Measurements from ENCODE around the gene RNU1-1. TPM values are rescaled to one million over a fixed set of nuclear protein-coding genes. Genes with fewer than 3 reads are reported as not detected.
A peak's percentile ranks its signal among the peaks of the same experiment; 100 is the strongest.
"Not testable (repeated sequence)": the region's sequence is repeated elsewhere in the genome, so short reads cannot be mapped to it uniquely, and the experiment has no call there.

RNU1-1 gene
- total and polyA plus RNA-seq, 2 of the 8 experiments (the other 6 are each of a cell fraction or from before 2014, with no cell fraction given): 145 to 1,303 TPM

DNA sequence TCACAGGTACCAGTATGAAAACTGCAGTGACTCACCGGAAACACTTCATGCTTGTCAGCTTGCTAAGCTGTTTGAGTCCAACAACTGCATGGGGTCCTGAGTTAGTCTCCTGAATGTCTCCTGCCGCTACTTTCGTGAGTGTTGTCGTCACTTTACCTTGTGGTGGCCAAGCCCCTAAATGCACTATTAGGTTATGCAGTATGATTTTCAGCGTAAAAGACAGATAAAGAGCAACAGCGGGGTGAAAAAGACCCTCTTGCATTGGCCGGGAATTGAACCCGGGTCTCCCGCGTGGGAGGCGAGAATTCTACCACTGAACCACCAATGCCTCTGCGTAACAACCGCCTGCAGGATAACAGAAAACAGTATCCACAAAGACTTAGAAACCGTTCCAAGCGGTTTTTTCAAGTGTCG lies 31.6 kb upstream of the RNU1-1 start:
- H3K23me2 ChIP-seq (ENCODE audit: low read depth, low read length); H3K23ac ChIP-seq (ENCODE audit: insufficient read length); H3K14ac ChIP-seq (ENCODE audit: insufficient read length); H2BK20ac ChIP-seq (ENCODE audit: low read length); FAIRE-seq; H4K20me1 ChIP-seq (replicated peaks in 1 of 2; ENCODE audit: control insufficient read depth in 1 of 2, insufficient read depth in 2 of 2, low read length in 2 of 2); H4K8ac ChIP-seq (ENCODE audit: extremely low read depth, insufficient read depth, low read length); H3K4me1 ChIP-seq (replicated peaks in 1 of 4; ENCODE audit: control insufficient read depth in 3 of 4, insufficient read depth in 4 of 4, low read length in 3 of 4); H2BK15ac ChIP-seq (ENCODE audit: low read length); POLR2A ChIA-PET (ENCODE audit: partially characterized antibody); H3K18ac ChIP-seq (ENCODE audit: extremely low read depth, low read length); CTCF ChIA-PET (ENCODE audit: partially characterized antibody); H4K91ac ChIP-seq (replicated peaks; ENCODE audit: insufficient read length, low read length); H3K27me3 ChIP-seq (replicated peaks in 1 of 4; ENCODE audit: control insufficient read depth in 3 of 4, extremely low read depth in 1 of 4, insufficient read depth in 3 of 4, low read length in 3 of 4); H3K27ac ChIP-seq (ENCODE audit: low read depth, low read length); H3K9me3 ChIP-seq (ENCODE audit: insufficient read depth in 2 of 2, low read depth in 1 of 2, low read length in 1 of 2); H2AK5ac ChIP-seq (ENCODE audit: low read depth, low read length); H2AFZ ChIP-seq (ENCODE audit: low read length); H4K5ac ChIP-seq (ENCODE audit: insufficient read length, low read depth, low read length); H3K79me2 ChIP-seq (ENCODE audit: control insufficient read depth in 1 of 2, insufficient read depth in 2 of 2, low read length in 2 of 2); H3K79me1 ChIP-seq (ENCODE audit: low read depth, low read length); H2BK12ac ChIP-seq (ENCODE audit: low read depth, low read length); H3K56ac ChIP-seq (replicated peaks; ENCODE audit: insufficient read length, low read depth, low read length); H2BK120ac ChIP-seq (replicated peaks; ENCODE audit: low read depth, low read length); H3K9ac ChIP-seq (replicated peaks in 1 of 4; ENCODE audit: extremely low read depth in 1 of 4, low read depth in 3 of 4, low read length in 3 of 4); H2BK5ac ChIP-seq (ENCODE audit: low read depth, low read length); H3K4ac ChIP-seq (replicated peaks; ENCODE audit: insufficient read length, low read depth, low read length); H3K36me3 ChIP-seq (ENCODE audit: control insufficient read depth in 2 of 4, insufficient read depth in 4 of 4, low read length in 3 of 4): not testable (repeated sequence)
- 8% methylated on average over 11 of the region's 16 CpGs; no CpG with 5 or more reads in 1 of the 2 experiments for WGBS, 2 experiments (ENCODE audit: extremely low coverage in 1 of 2, insufficient coverage in 1 of 2, insufficient read length in 1 of 2, insufficient replicate concordance in 2 of 2, low coverage in 1 of 2, low lambda C conversion rate in 2 of 2, missing lambda C conversion rate in 1 of 2)
- peak; percentile 29 to 93 for DNase-seq (ENCODE audit: low read depth in 1 of 2, low spot score in 2 of 2)
- TF ChIP-seq MAFK (IDR thresholded peaks at IDR 0.05; ENCODE audit: low read depth, low read length) (peak; percentile 65; the same call in 1 of the 2 replicates), TEAD4 (IDR thresholded peaks at IDR 0.05; ENCODE audit: low read depth, low read length) (0 out of 2 replicates have a peak, but pooled peaks have one; percentile 39), TBP (IDR thresholded peaks at IDR 0.05; ENCODE audit: low read depth, low read length) (peak; percentile 96)
- peak overlapping the region in 1 of 2 experiments; percentile 38; a peak in 1 of 4 replicates for H3K4me2 ChIP-seq (ENCODE audit: insufficient read depth in 1 of 2, low read depth in 2 of 2, low read length in 2 of 2)
- H3K4me3 ChIP-seq (ENCODE audit: extremely low read depth in 1 of 4, insufficient read depth in 2 of 4, low read depth in 3 of 4, low read length in 4 of 4): peak overlapping the region in 1 of 4 experiments; percentile 44; a peak in 2 of 8 replicates

Data from H1 (cell line).